ENCODE data around the gene CPO.

CPO gene

GRCh38 chr2:206955253-206955652, 15.9 kb downstream of the CPO start:
- no peak for TF ChIP-seq CTCF (IDR thresholded peaks at IDR 0.05; ENCODE audit: insufficient read depth, missing control alignments)
- no peak for DNase-seq (ENCODE audit: insufficient read length, low spot score)
- FAIRE-seq, result no peak

GRCh38 chr2:206958261-206958660, 18.9 kb downstream of the CPO start:
- no peak for TF ChIP-seq CTCF (IDR thresholded peaks at IDR 0.05; ENCODE audit: insufficient read depth, missing control alignments)
- DNase-seq (ENCODE audit: insufficient read length, low spot score) (no peak), FAIRE-seq (no peak)

- no peak for TF ChIP-seq CTCF (IDR thresholded peaks at IDR 0.05; ENCODE audit: insufficient read depth, missing control alignments)
- no peak for FAIRE-seq
- DNase-seq (ENCODE audit: insufficient read length, low spot score), result no peak
Observed at GRCh38 chr2:206962966-206963365, 23.6 kb downstream of the CPO start.

GRCh38 chr2:206968134-206969086, 29.1 kb downstream of the CPO start:
- DNase-seq (ENCODE audit: insufficient read length, low spot score) (no peak), FAIRE-seq (no peak)
- TF ChIP-seq CTCF (IDR thresholded peaks at IDR 0.05; ENCODE audit: insufficient read depth, missing control alignments), result no peak

GRCh38 chr2:206969192-206969591, 29.9 kb downstream of the CPO start:
- TF ChIP-seq CTCF (IDR thresholded peaks at IDR 0.05; ENCODE audit: insufficient read depth, missing control alignments), result no peak
- DNase-seq (ENCODE audit: insufficient read length, low spot score) (no peak), FAIRE-seq (no peak)

GRCh38 chr2:206970589-206971360, 31.5 kb downstream of the CPO start:
- DNase-seq (ENCODE audit: insufficient read length, low spot score) (no peak), FAIRE-seq (no peak)
- TF ChIP-seq CTCF (IDR thresholded peaks at IDR 0.05; ENCODE audit: insufficient read depth, missing control alignments), result no peak
